ENCODE results near the gene ARID5A. TPM values are rescaled to one million over a fixed set of nuclear protein-coding genes. Genes with fewer than 3 reads are reported as not detected.

Gene ARID5A
- total RNA-seq, 1 donor from 2014 or later: 233 TPM

DNA sequence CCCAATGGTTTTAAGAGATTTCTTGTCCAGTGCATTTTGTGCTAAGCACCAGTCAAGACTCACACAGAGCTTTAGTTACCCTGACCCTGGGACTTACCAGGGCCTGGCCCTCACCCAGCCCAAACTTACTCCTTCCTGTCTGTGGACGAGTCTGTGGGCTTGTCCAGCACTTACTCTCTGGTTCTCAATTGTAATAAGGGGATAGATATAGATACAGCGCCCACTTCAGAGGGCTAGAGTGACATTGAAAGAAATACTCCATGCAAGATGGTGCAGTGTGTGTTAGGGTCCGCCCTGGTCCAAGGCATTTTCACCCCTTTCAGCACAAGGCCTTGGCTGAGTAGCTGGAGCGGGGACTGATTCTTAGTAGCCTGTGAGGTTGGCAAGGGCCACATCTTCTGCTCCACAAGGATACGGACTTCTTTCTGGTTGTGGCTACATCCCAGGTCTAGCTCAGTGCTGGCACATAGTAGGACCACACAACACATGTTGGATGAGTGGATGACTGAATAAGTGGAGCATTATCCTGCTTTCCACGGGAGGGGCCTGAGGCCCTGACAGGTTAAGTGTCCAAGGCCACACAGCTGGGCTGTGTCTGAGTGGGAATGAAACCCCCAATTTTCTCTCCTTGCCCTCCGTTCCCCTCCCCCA lies 3.8 kb upstream of the ARID5A start:
- intact Hi-C loops (cut with micrococcal nuclease): loop anchor here (1.0 kb wide), 1 partner anchor 8 kb away; no protein-coding TSS in a partner anchor
- H3K4me3 Mint-ChIP-seq: peak overlapping the region; percentile 78
- peak overlapping the region; percentile 86 for H3K27ac Mint-ChIP-seq
- peaks cover 3% of the 10 kb centered on the region for H3K36me3 Mint-ChIP-seq (ENCODE audit: low read depth)
- peaks cover 85% of the 10 kb centered on the region for H3K4me1 Mint-ChIP-seq (ENCODE audit: low read depth)
- peaks cover 1% of the 10 kb centered on the region for H3K27me3 Mint-ChIP-seq (ENCODE audit: insufficient read depth)
- H3K9me3 Mint-ChIP-seq: no peaks in the 10 kb centered on the region
- no peak for DNase-seq (ENCODE audit: low spot score)

- Mint-ChIP-seq H3K4me1 (ENCODE audit: low read depth) (peaks cover 79% of the 10 kb centered on the region), H3K36me3 (ENCODE audit: low read depth) (peaks cover 10% of the 10 kb centered on the region), H3K27me3 (ENCODE audit: insufficient read depth) (peaks cover 1% of the 10 kb centered on the region), H3K9me3 (no peaks in the 10 kb centered on the region), H3K4me3 (no peak overlapping the region), H3K27ac (no peak overlapping the region)
- no peak for DNase-seq (ENCODE audit: low spot score)
- intact Hi-C loops (cut with micrococcal nuclease): no loop called here
Observed at GRCh38 chr2:96533292-96534073, 3.1 kb upstream of the ARID5A start.

- intact Hi-C loops (cut with micrococcal nuclease): no loop called here
- Mint-ChIP-seq H3K27ac (no peak overlapping the region), H3K27me3 (ENCODE audit: insufficient read depth) (peaks cover 1% of the 10 kb centered on the region), H3K36me3 (ENCODE audit: low read depth) (peaks cover 16% of the 10 kb centered on the region), H3K9me3 (no peaks in the 10 kb centered on the region), H3K4me3 (no peak overlapping the region), H3K4me1 (ENCODE audit: low read depth) (peaks cover 79% of the 10 kb centered on the region)
- no peak for DNase-seq (ENCODE audit: low spot score)
Observed at GRCh38 chr2:96534141-96534540, 2.4 kb upstream of the ARID5A start.

GRCh38 chr2:96534701-96535181 lies 1.8 kb upstream of the ARID5A start:
- intact Hi-C loops (cut with micrococcal nuclease): loop anchor here (5.0 kb wide), 4 partner anchors 83 to 283 kb away; partner anchors contain the start of genes CNNM3 and NCAPH
- H3K27ac Mint-ChIP-seq: peak overlapping the region; percentile 65
- H3K36me3 Mint-ChIP-seq (ENCODE audit: low read depth): peaks cover 21% of the 10 kb centered on the region
- peaks cover 1% of the 10 kb centered on the region for H3K27me3 Mint-ChIP-seq (ENCODE audit: insufficient read depth)
- peaks cover 79% of the 10 kb centered on the region for H3K4me1 Mint-ChIP-seq (ENCODE audit: low read depth)
- H3K9me3 Mint-ChIP-seq: no peaks in the 10 kb centered on the region
- DNase-seq (ENCODE audit: low spot score): no peak
- H3K4me3 Mint-ChIP-seq: no peak overlapping the region

DNA sequence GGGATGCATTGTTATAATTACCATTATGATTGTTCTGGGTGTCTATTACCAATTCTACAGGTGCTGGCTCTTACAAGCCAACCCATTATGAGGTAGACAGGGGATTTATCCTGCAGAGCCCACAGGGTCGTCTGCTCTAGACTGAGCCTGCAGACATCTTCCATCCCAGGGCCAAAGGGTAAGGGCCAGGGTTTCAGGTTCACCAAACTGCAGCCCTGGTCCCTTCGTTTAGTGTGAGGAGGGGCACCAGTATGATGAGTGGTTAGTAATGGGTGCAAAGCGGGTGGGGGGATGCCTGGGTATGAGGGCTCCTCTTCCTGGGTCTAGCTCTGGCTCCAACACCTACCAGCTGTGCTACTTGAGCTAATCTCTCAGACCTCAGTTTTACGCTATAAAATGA lies 1.2 kb upstream of the ARID5A start:
- Mint-ChIP-seq H3K9me3 (no peaks in the 10 kb centered on the region), H3K36me3 (ENCODE audit: low read depth) (peaks cover 26% of the 10 kb centered on the region), H3K4me1 (ENCODE audit: low read depth) (peaks cover 79% of the 10 kb centered on the region), H3K27me3 (ENCODE audit: insufficient read depth) (peaks cover 1% of the 10 kb centered on the region), H3K27ac (no peak overlapping the region), H3K4me3 (no peak overlapping the region)
- intact Hi-C loops (cut with micrococcal nuclease): loop anchor here (5.0 kb wide), 4 partner anchors 82 to 282 kb away; partner anchors contain the start of genes CNNM3 and NCAPH
- DNase-seq (ENCODE audit: low spot score): no peak

GRCh38 chr2:96537066-96537733 lies 648 bp downstream of the ARID5A start:
- intact Hi-C loops (cut with micrococcal nuclease): loop anchor here (2.0 to 5.0 kb wide), 6 partner anchors 28 to 280 kb away; partner anchors contain the start of genes CNNM3, LMAN2L and NCAPH

GRCh38 chr2:96537734-96538486 lies 1.4 kb downstream of the ARID5A start:
- no peak for DNase-seq (ENCODE audit: low spot score)
- peaks cover 71% of the 10 kb centered on the region for H3K4me1 Mint-ChIP-seq (ENCODE audit: low read depth)
- H3K27ac Mint-ChIP-seq: peak overlapping the region; percentile 95
- intact Hi-C loops (cut with micrococcal nuclease): loop anchor here (1.0 to 5.0 kb wide), 13 partner anchors 8 to 279 kb away; partner anchors contain the start of genes CIAO1, CNNM3, CNNM4 and LMAN2L
- peak overlapping the region; percentile 91 for H3K4me3 Mint-ChIP-seq
- peaks cover 1% of the 10 kb centered on the region for H3K27me3 Mint-ChIP-seq (ENCODE audit: insufficient read depth)
- peaks cover 45% of the 10 kb centered on the region for H3K36me3 Mint-ChIP-seq (ENCODE audit: low read depth)
- H3K9me3 Mint-ChIP-seq: no peaks in the 10 kb centered on the region

More at GRCh38 chr2:96537066-96537733, 648 bp downstream of the ARID5A start:
- H3K4me1 Mint-ChIP-seq (ENCODE audit: low read depth): peaks cover 71% of the 10 kb centered on the region
- peak; percentile 90 for DNase-seq (ENCODE audit: low spot score)
- peak overlapping the region; percentile 91 for H3K4me3 Mint-ChIP-seq
- peak overlapping the region; percentile 88 for H3K27ac Mint-ChIP-seq
- peaks cover 40% of the 10 kb centered on the region for H3K36me3 Mint-ChIP-seq (ENCODE audit: low read depth)
- no peaks in the 10 kb centered on the region for H3K9me3 Mint-ChIP-seq
- H3K27me3 Mint-ChIP-seq (ENCODE audit: insufficient read depth): peaks cover 1% of the 10 kb centered on the region

GRCh38 chr2:96538487-96539214 lies 2.1 kb downstream of the ARID5A start:
- Mint-ChIP-seq H3K4me1 (ENCODE audit: low read depth) (peaks cover 71% of the 10 kb centered on the region), H3K4me3 (peak overlapping the region; percentile 91), H3K27ac (peak overlapping the region; percentile 95)

GRCh38 chr2:96539215-96539920 lies 2.8 kb downstream of the ARID5A start:
- intact Hi-C loops (cut with micrococcal nuclease): loop anchor here (2.0 to 5.0 kb wide), 6 partner anchors 78 to 278 kb away; partner anchors contain the start of genes CNNM3, CNNM4, NCAPH and SNRNP200
- Mint-ChIP-seq H3K27me3 (ENCODE audit: insufficient read depth) (no peaks in the 10 kb centered on the region), H3K9me3 (no peaks in the 10 kb centered on the region), H3K27ac (peak overlapping the region; percentile 95), H3K4me1 (ENCODE audit: low read depth) (peaks cover 71% of the 10 kb centered on the region), H3K4me3 (peak overlapping the region; percentile 91), H3K36me3 (ENCODE audit: low read depth) (peaks cover 59% of the 10 kb centered on the region)
- DNase-seq (ENCODE audit: low spot score): no peak

More at GRCh38 chr2:96538487-96539214, 2.1 kb downstream of the ARID5A start:
- H3K9me3 Mint-ChIP-seq: no peaks in the 10 kb centered on the region
- H3K36me3 Mint-ChIP-seq (ENCODE audit: low read depth): peaks cover 52% of the 10 kb centered on the region
- no peaks in the 10 kb centered on the region for H3K27me3 Mint-ChIP-seq (ENCODE audit: insufficient read depth)
- peak; percentile 80 for DNase-seq (ENCODE audit: low spot score)
- intact Hi-C loops (cut with micrococcal nuclease): loop anchor here (1.0 to 5.0 kb wide), 11 partner anchors 8 to 279 kb away; partner anchors contain the start of genes CIAO1, CNNM3, CNNM4 and NCAPH

DNA sequence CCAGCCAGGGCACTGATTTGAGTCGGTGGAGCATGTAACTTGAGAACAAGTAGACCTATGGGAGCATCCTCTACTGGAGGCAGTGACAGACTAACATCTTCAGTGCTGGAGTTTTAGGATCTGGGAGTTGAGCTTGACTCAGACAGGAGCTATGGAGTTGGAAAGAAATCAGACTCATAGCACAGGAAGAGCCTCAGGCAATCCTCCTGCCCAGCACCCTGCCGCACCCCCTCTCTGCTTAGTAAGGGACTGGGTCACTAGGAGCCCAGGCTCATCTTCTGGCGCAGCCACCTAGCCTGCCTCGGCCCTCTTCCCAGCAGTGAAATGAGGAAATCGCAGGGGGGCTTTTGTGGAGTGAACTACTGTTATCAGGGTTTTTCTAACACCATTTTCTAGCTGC lies 3.6 kb downstream of the ARID5A start:
- Mint-ChIP-seq H3K27ac (no peak overlapping the region), H3K4me1 (ENCODE audit: low read depth) (peaks cover 71% of the 10 kb centered on the region), H3K4me3 (peak overlapping the region; percentile 91), H3K9me3 (no peaks in the 10 kb centered on the region), H3K36me3 (ENCODE audit: low read depth) (peaks cover 65% of the 10 kb centered on the region), H3K27me3 (ENCODE audit: insufficient read depth) (no peaks in the 10 kb centered on the region)
- no peak for DNase-seq (ENCODE audit: low spot score)
- intact Hi-C loops (cut with micrococcal nuclease): no loop called here
